Stimulated activated CD8-positive, alpha-beta memory T cell treated with anti-CD3 and anti-CD28 coated beads, Interleukin-15, amount 100 ng/mL, for 48 hours (primary cell): ENCODE measurements around the gene ATXN7L1.

Experiments used
- DNase-seq, 2 donors: peaks; one replicate each; pipeline ENCODE4 v3.0.0-alpha.2; 2020; ENCODE audit warnings: low read depth in 2 of 2

Gene ATXN7L1

GRCh38 chr7:105828141-105828540, 48.3 kb downstream of the ATXN7L1 start:
- no peak for DNase-seq

- no peak for DNase-seq
Measured at GRCh38 chr7:105827151-105827875, 49.1 kb downstream of the ATXN7L1 start.

GRCh38 chr7:105826143-105826542, 50.3 kb downstream of the ATXN7L1 start:
- DNase-seq, result no peak

- DNase-seq, result no peak
Measured at GRCh38 chr7:105825371-105825770, 51.0 kb downstream of the ATXN7L1 start.

GRCh38 chr7:105822806-105823205, 53.6 kb downstream of the ATXN7L1 start:
- DNase-seq, result no peak

- no peak for DNase-seq
Measured at GRCh38 chr7:105821527-105821926, 54.9 kb downstream of the ATXN7L1 start.

GRCh38 chr7:105820363-105821066, 55.9 kb downstream of the ATXN7L1 start:
- DNase-seq, result no peak

- DNase-seq, result no peak
Measured at GRCh38 chr7:105819559-105819958, 56.8 kb downstream of the ATXN7L1 start.

- no peak for DNase-seq
Measured at GRCh38 chr7:105816954-105817615, 59.3 kb downstream of the ATXN7L1 start.

GRCh38 chr7:105816266-105816843, 60.0 kb downstream of the ATXN7L1 start:
- no peak for DNase-seq

- no peak for DNase-seq
Measured at GRCh38 chr7:105815576-105815975, 60.8 kb downstream of the ATXN7L1 start.

GRCh38 chr7:105814481-105814880, 61.9 kb downstream of the ATXN7L1 start:
- no peak for DNase-seq

- no peak for DNase-seq
Measured at GRCh38 chr7:105811189-105811847, 65.1 kb downstream of the ATXN7L1 start.

- DNase-seq, result no peak
Measured at GRCh38 chr7:105810556-105810955, 65.8 kb downstream of the ATXN7L1 start.

GRCh38 chr7:105808703-105809590, 67.5 kb downstream of the ATXN7L1 start:
- DNase-seq, result peak; percentile 83 to 85

GRCh38 chr7:105808209-105808608, 68.2 kb downstream of the ATXN7L1 start:
- DNase-seq, result no peak

- DNase-seq, result no peak
Measured at GRCh38 chr7:105807448-105807762, 69.0 kb downstream of the ATXN7L1 start.

GRCh38 chr7:105806592-105807447, 69.6 kb downstream of the ATXN7L1 start:
- DNase-seq, result peak; percentile 60 to 69

- DNase-seq, result no peak
Measured at GRCh38 chr7:105805447-105806019, 70.9 kb downstream of the ATXN7L1 start.

GRCh38 chr7:105803429-105803736, 73.0 kb downstream of the ATXN7L1 start:
- no peak for DNase-seq
